H9 (cell line): ENCODE data around the gene PTPN22. TPM values are rescaled to one million over a fixed set of nuclear protein-coding genes. Genes with fewer than 3 reads are reported as not detected.

Source experiments
- DNase-seq: peaks from one replicate; pipeline ENCODE4 v3.0.0-alpha.2; 2017
- H2AFZ ChIP-seq: one replicate; pipeline ENCODE4 v1.6.1; 2013; ENCODE audit warnings: mild to moderate bottlenecking, low read length, control low read depth, moderate library complexity
- H2AK5ac ChIP-seq: 2 replicates; pipeline ENCODE4 v1.6.1; 2013; ENCODE audit warnings: low read length, control low read depth, mixed read lengths; ENCODE audit not compliant: insufficient read length
- H2BK120ac ChIP-seq: one replicate; pipeline ENCODE4 v1.6.1; 2013; ENCODE audit warnings: low read depth, mild to moderate bottlenecking, low read length, control low read depth, inconsistent platforms; ENCODE audit not compliant: poor library complexity, severe bottlenecking
- H2BK12ac ChIP-seq: 2 replicates; pipeline ENCODE4 v1.6.1; 2013; ENCODE audit warnings: low read length, control low read depth, mixed read lengths, low read depth; ENCODE audit not compliant: insufficient read length
- H2BK15ac ChIP-seq: 2 replicates; pipeline ENCODE4 v1.6.1; 2013; ENCODE audit warnings: low read depth, low read length, control low read depth
- H2BK20ac ChIP-seq: one replicate; pipeline ENCODE4 v1.6.1; 2013; ENCODE audit warnings: low read depth, mild to moderate bottlenecking, low read length, control low read depth, inconsistent platforms; ENCODE audit not compliant: poor library complexity, severe bottlenecking
- H2BK5ac ChIP-seq: 2 replicates; pipeline ENCODE4 v1.6.1; 2013; ENCODE audit warnings: low read length, control low read depth, mixed read lengths; ENCODE audit not compliant: insufficient read length
- H3K14ac ChIP-seq: 2 replicates; pipeline ENCODE4 v1.6.1; 2013; ENCODE audit warnings: low read length, control low read depth; ENCODE audit not compliant: insufficient read depth
- H3K18ac ChIP-seq: 2 replicates; pipeline ENCODE4 v1.6.1; 2013; ENCODE audit warnings: low read depth, mild to moderate bottlenecking, mixed read lengths, low read length, control low read depth; ENCODE audit not compliant: insufficient read length
- H3K23ac ChIP-seq: 2 replicates; pipeline ENCODE4 v1.6.1; 2013; ENCODE audit warnings: low read length, control low read depth, mixed read lengths, low read depth; ENCODE audit not compliant: insufficient read length
- H3K23me2 ChIP-seq: 2 replicates; pipeline ENCODE4 v1.6.1; 2013; ENCODE audit warnings: low read depth, mild to moderate bottlenecking, mixed read lengths, low read length, control low read depth; ENCODE audit not compliant: insufficient read length, poor library complexity, severe bottlenecking
- H3K27ac ChIP-seq: 2 replicates; pipeline ENCODE4 v1.5.1; 2013; ENCODE audit warnings: low read length, control low read depth, mixed read lengths, low read depth; ENCODE audit not compliant: insufficient read length
- H3K27me3 ChIP-seq: 2 replicates; pipeline ENCODE4 v1.6.1; 2013; ENCODE audit warnings: low read length, control low read depth, inconsistent platforms; ENCODE audit not compliant: insufficient read depth
- H3K4ac ChIP-seq: 2 replicates; pipeline ENCODE4 v1.6.1; 2013; ENCODE audit warnings: low read depth, mild to moderate bottlenecking, control low read depth, inconsistent platforms, low read length, moderate library complexity
- H3K4me1 ChIP-seq: 2 replicates; pipeline ENCODE4 v1.6.1; 2013; ENCODE audit warnings: low read length, control low read depth, inconsistent platforms; ENCODE audit not compliant: insufficient read depth
- H3K4me2 ChIP-seq: 2 replicates; pipeline ENCODE4 v1.6.1; 2013; ENCODE audit warnings: low read length, control low read depth, mixed read lengths; ENCODE audit not compliant: insufficient read length, insufficient read depth
- H3K56ac ChIP-seq: 2 replicates; pipeline ENCODE4 v1.6.1; 2013; ENCODE audit warnings: low read depth, mild to moderate bottlenecking, mixed read lengths, low read length, control low read depth; ENCODE audit not compliant: insufficient read length
- H3K79me1 ChIP-seq: 2 replicates; pipeline ENCODE4 v1.6.1; 2013; ENCODE audit warnings: low read depth, mild to moderate bottlenecking, moderate library complexity, low read length, control low read depth, inconsistent platforms; ENCODE audit not compliant: insufficient read depth, poor library complexity, severe bottlenecking
- H3K79me2 ChIP-seq: 2 replicates; pipeline ENCODE4 v1.6.1; 2013; ENCODE audit warnings: low read length, control low read depth, inconsistent platforms; ENCODE audit not compliant: insufficient read depth
- H3K9ac ChIP-seq: 2 replicates; pipeline ENCODE4 v1.6.1; 2013; ENCODE audit warnings: low read length, control low read depth, mixed read lengths; ENCODE audit not compliant: insufficient read length; ENCODE audit errors: extremely low read depth
- H3K9me3 ChIP-seq: one replicate; pipeline ENCODE4 v1.6.1; 2013; ENCODE audit warnings: low read depth, low read length, inconsistent platforms; ENCODE audit not compliant: control insufficient read depth
- H3T11ph ChIP-seq: one replicate; pipeline ENCODE4 v1.6.1; 2013; ENCODE audit warnings: mild to moderate bottlenecking, low read length, control low read depth, inconsistent platforms
- H4K20me1 ChIP-seq: one replicate; pipeline ENCODE4 v1.6.1; 2013; ENCODE audit not compliant: control insufficient read depth, insufficient read length, insufficient read depth
- H4K5ac ChIP-seq: 2 replicates; pipeline ENCODE4 v1.6.1; 2013; ENCODE audit warnings: low read depth, mild to moderate bottlenecking, mixed read lengths, low read length, control low read depth; ENCODE audit not compliant: insufficient read length
- H4K8ac ChIP-seq: replicated peaks from 2 replicates; pipeline ENCODE4 v1.6.1; 2013; ENCODE audit warnings: low read length, control low read depth, mixed read lengths, low read depth; ENCODE audit not compliant: insufficient read length
- H4K91ac ChIP-seq: 2 replicates; pipeline ENCODE4 v1.6.1; 2013; ENCODE audit warnings: low read depth, mild to moderate bottlenecking, moderate library complexity, mixed read lengths, low read length, control low read depth; ENCODE audit not compliant: insufficient read length
- H3K27ac Mint-ChIP-seq, 3 experiments: 2 replicates in 2 of 3; 3 replicates in 1 of 3; pipeline ENCODE4 v1.8.0; 2020 to 2021; ENCODE audit warnings: mixed read lengths in 3 of 3, mild to moderate bottlenecking in 1 of 3, moderate library complexity in 1 of 3
- H3K27me3 Mint-ChIP-seq: 2 replicates; pipeline ENCODE4 v1.8.0; 2021; ENCODE audit warnings: low read depth, mild to moderate bottlenecking, moderate library complexity, mixed read lengths
- H3K36me3 Mint-ChIP-seq, 3 experiments: 2 replicates in 2 of 3; 3 replicates in 1 of 3; pipeline ENCODE4 v1.8.0; 2020 to 2021; ENCODE audit warnings: low read depth in 3 of 3, mixed read lengths in 3 of 3; ENCODE audit not compliant: insufficient read depth in 1 of 3
- H3K4me1 Mint-ChIP-seq, 2 experiments: 2 replicates each; pipeline ENCODE4 v1.8.0; 2020; ENCODE audit warnings: mixed read lengths in 2 of 2
- H3K4me3 Mint-ChIP-seq, 2 experiments: 2 replicates in 1 of 2; 3 replicates in 1 of 2; pipeline ENCODE4 v1.8.0; 2020 to 2021; ENCODE audit warnings: mild to moderate bottlenecking in 2 of 2, mixed read lengths in 2 of 2, moderate library complexity in 1 of 2
- H3K9me3 Mint-ChIP-seq, 2 experiments: 2 replicates in 1 of 2; 3 replicates in 1 of 2; pipeline ENCODE4 v1.8.0; 2020; ENCODE audit warnings: mild to moderate bottlenecking in 2 of 2, mixed read lengths in 2 of 2, moderate library complexity in 1 of 2
- WGBS: extraction: QIAGEN DNeasy Blood & Tissue Kit; methylation state at CpG from one replicate; pipeline ENCODE4 v1.1.7; 2013; ENCODE audit warnings: missing lambda C conversion rate, low lambda C conversion rate, mixed read lengths; ENCODE audit not compliant: insufficient read length; ENCODE audit errors: extremely low coverage; 5-methylcytosine and 5-hydroxymethylcytosine counted together
- total RNA-seq: library from RNA; stranded (reverse); gene quantifications from 2 replicates; pipeline ENCODE4 v1.2.1, GENCODE V29; 2021
- TF ChIP-seq, protein P1 (sequence below): fragments of 200-600 bp; sonication (generic); conservative IDR thresholded peaks from 3 replicates; pipeline ENCODE4 v1.8.0; 2021; ENCODE audit warnings: antibody characterized with exemption, mild to moderate bottlenecking

Gene PTPN22
- total RNA-seq, 1 experiment from 2014 or later = not detected

DNA sequence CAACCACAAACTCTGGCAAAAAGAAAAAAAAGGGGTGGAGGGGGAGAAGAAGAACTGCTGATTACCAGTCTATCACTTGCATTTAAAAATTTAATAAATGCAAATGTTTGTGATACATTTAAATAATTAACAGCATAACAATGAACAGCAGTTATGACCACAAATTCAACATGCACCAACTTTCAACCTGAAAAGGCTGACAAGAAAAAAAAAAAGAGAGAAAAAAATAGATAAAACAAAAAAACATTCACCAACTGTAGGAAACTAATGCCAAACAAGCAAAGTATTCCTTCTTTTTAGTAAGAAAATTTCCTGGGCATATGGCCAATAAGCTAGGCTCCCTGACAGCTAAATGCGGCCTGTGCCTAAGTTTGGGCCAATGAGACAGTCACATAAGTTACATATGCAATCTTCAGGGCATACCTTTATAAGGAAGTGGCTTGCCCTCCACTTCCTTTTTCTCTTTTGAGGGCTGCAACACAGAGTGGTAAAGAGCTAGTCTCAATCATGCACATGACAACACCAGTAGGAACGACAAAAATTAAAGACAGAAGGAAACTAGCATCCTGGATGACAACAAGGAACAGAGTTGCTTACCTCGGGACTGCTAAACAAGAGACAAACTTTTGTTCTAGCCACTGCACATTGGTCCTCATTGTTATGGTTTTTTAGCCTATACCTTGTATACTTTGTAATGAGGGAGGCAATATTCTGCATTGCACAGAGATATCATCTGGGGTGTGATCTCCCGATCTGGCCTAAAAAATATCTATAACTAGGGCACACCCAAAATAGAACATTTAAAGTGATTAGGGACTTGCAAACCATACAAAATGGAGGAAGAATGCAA lies 88.0 kb downstream of the PTPN22 start:
- Histone ChIP-seq H4K20me1 (no peaks in the 10 kb centered on the region), H3K27ac (no peak overlapping the region), H3K23me2 (no peaks in the 10 kb centered on the region), H3K23ac (no peak overlapping the region), H2BK12ac (no peak overlapping the region), H2AK5ac (no peak overlapping the region), H3K27me3 (no peaks in the 10 kb centered on the region), H3K4me2 (no peak overlapping the region), H2BK5ac (no peak overlapping the region), H3K56ac (no peak overlapping the region), H2BK20ac (no peak overlapping the region), H3K4me1 (peaks cover 3% of the 10 kb centered on the region; the same call in 1 of the 2 replicates), H3K9me3 (no peaks in the 10 kb centered on the region), H3K18ac (no peak overlapping the region), H4K8ac (no peak overlapping the region), H3K9ac (no peak overlapping the region), H3T11ph (no peak overlapping the region), H4K91ac (no peak overlapping the region), H4K5ac (no peak overlapping the region), H2BK15ac (no peak overlapping the region), H3K79me1 (peaks cover 6% of the 10 kb centered on the region), H2BK120ac (no peak overlapping the region), H2AFZ (no peak overlapping the region), H3K4ac (no peak overlapping the region), H3K79me2 (peaks cover 2% of the 10 kb centered on the region; the same call in 1 of the 2 replicates), H3K14ac (no peak overlapping the region)
- Mint-ChIP-seq H3K36me3 (peaks cover 2 to 4% (median 3%) of the 10 kb centered on the region in 3 experiments; a peak in 5 of 7 replicates), H3K4me1 (peaks cover 12 to 17% of the 10 kb centered on the region in 2 experiments), H3K27me3 (no peaks in the 10 kb centered on the region), H3K4me3 (no peak overlapping the region), H3K9me3 (no peaks in the 10 kb centered on the region), H3K27ac (peak overlapping the region in 1 of 3 experiments; percentile 27; a peak in 2 of 7 replicates)
- no peak for DNase-seq
- no CpG with 5 or more reads among the region's 4 CpGs for WGBS
- TF ChIP-seq, protein P1, sequence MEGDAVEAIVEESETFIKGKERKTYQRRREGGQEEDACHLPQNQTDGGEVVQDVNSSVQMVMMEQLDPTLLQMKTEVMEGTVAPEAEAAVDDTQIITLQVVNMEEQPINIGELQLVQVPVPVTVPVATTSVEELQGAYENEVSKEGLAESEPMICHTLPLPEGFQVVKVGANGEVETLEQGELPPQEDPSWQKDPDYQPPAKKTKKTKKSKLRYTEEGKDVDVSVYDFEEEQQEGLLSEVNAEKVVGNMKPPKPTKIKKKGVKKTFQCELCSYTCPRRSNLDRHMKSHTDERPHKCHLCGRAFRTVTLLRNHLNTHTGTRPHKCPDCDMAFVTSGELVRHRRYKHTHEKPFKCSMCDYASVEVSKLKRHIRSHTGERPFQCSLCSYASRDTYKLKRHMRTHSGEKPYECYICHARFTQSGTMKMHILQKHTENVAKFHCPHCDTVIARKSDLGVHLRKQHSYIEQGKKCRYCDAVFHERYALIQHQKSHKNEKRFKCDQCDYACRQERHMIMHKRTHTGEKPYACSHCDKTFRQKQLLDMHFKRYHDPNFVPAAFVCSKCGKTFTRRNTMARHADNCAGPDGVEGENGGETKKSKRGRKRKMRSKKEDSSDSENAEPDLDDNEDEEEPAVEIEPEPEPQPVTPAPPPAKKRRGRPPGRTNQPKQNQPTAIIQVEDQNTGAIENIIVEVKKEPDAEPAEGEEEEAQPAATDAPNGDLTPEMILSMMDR = no peak
